IMR-90 (cell line): ENCODE results near the gene CHCHD1.

ENCODE experiments used
- CEBPB ChIP-seq: IDR thresholded peaks from 2 replicates; pipeline ENCODE4 v1.6.1; 2012; ENCODE audit warnings: low read depth, low read length, improper control_type of control experiment
- ELK1 ChIP-seq: fragments of 150-350 bp; IDR thresholded peaks from 2 replicates; pipeline ENCODE4 v1.6.1; 2016; ENCODE audit warnings: low read depth, mild to moderate bottlenecking, low read length, moderate library complexity, borderline replicate concordance
- FOS ChIP-seq: fragments of 150-350 bp; IDR thresholded peaks from 2 replicates; pipeline ENCODE4 v1.6.1; 2016; ENCODE audit warnings: low read depth, low read length
- NFE2L2 ChIP-seq: fragments of 150-350 bp; IDR thresholded peaks from 2 replicates; pipeline ENCODE4 v1.6.1; 2016; ENCODE audit warnings: low read depth, mild to moderate bottlenecking, low read length
- POLR2A ChIP-seq: IDR thresholded peaks from 2 replicates; pipeline ENCODE4 v1.6.1; 2012; ENCODE audit warnings: mild to moderate bottlenecking, low read depth, low read length
- RAD21 ChIP-seq: IDR thresholded peaks from 2 replicates; pipeline ENCODE4 v1.6.1; 2012; ENCODE audit warnings: low read length, improper control_type of control experiment
- RCOR1 ChIP-seq: IDR thresholded peaks from 2 replicates; pipeline ENCODE4 v1.6.1; 2012; ENCODE audit warnings: mild to moderate bottlenecking, low read length, improper control_type of control experiment; ENCODE audit not compliant: insufficient replicate concordance
- RFX5 ChIP-seq: IDR thresholded peaks from 2 replicates; pipeline ENCODE4 v1.8.0; 2012; ENCODE audit warnings: low read depth, mild to moderate bottlenecking, low read length, moderate library complexity
- SMC3 ChIP-seq: fragments of 150-350 bp; IDR thresholded peaks from 2 replicates; pipeline ENCODE4 v1.6.1; 2016; ENCODE audit warnings: low read depth, mild to moderate bottlenecking, antibody characterized with exemption, low read length, moderate library complexity
- TF ChIP-seq, protein P1 (sequence below): conservative IDR thresholded peaks from 2 replicates; pipeline ENCODE4 v1.5.1; 2012; ENCODE audit warnings: mild to moderate bottlenecking, low read depth, low read length, improper control_type of control experiment
- TF ChIP-seq, protein P2 (sequence below): fragments of 150-350 bp; IDR thresholded peaks from 2 replicates; pipeline ENCODE4 v1.6.1; 2017; ENCODE audit warnings: mild to moderate bottlenecking, antibody characterized with exemption, low read length, low read depth

DNA sequence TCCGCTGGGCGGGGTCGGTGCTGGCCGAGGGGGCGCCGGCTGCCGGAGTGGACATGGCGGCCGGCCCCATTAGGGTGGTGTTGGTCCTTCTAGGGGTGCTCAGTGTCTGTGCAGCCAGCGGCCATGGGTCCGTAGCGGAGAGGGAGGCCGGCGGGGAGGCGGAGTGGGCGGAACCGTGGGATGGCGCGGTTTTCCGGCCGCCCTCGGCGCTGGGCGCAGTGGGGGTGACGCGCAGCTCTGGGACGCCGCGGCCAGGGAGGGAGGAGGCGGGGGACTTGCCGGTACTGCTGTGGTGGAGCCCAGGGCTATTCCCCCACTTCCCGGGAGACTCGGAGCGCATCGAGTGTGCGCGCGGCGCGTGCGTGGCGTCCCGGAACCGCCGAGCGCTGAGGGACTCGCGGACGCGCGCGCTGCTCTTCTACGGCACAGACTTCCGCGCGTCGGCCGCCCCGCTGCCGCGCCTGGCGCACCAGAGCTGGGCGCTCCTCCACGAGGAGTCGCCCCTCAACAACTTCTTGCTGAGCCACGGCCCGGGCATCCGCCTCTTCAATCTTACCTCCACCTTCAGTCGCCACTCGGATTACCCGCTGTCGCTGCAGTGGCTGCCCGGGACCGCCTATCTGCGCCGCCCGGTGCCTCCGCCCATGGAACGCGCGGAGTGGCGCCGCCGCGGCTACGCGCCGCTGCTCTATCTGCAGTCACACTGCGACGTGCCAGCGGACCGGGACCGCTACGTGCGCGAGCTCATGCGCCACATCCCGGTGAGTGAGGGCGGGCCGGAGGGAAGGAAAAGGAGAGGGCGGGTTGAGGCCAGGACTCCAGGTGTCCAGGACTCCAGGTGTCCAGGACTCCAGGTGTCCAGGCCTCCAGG, 9.3 kb upstream of the CHCHD1 start:
- TF ChIP-seq POLR2A (peak; percentile 61; the same call in 1 of the 2 replicates), ELK1 (no peak), RCOR1 (no peak), SMC3 (no peak), RFX5 (no peak), NFE2L2 (no peak), FOS (no peak), CEBPB (no peak), RAD21 (no peak; the same call in 1 of the 2 replicates)
- TF ChIP-seq, protein P1, sequence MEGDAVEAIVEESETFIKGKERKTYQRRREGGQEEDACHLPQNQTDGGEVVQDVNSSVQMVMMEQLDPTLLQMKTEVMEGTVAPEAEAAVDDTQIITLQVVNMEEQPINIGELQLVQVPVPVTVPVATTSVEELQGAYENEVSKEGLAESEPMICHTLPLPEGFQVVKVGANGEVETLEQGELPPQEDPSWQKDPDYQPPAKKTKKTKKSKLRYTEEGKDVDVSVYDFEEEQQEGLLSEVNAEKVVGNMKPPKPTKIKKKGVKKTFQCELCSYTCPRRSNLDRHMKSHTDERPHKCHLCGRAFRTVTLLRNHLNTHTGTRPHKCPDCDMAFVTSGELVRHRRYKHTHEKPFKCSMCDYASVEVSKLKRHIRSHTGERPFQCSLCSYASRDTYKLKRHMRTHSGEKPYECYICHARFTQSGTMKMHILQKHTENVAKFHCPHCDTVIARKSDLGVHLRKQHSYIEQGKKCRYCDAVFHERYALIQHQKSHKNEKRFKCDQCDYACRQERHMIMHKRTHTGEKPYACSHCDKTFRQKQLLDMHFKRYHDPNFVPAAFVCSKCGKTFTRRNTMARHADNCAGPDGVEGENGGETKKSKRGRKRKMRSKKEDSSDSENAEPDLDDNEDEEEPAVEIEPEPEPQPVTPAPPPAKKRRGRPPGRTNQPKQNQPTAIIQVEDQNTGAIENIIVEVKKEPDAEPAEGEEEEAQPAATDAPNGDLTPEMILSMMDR = 0 out of 2 replicates have a peak, but pooled peaks have one; percentile 9
- TF ChIP-seq, protein P2, sequence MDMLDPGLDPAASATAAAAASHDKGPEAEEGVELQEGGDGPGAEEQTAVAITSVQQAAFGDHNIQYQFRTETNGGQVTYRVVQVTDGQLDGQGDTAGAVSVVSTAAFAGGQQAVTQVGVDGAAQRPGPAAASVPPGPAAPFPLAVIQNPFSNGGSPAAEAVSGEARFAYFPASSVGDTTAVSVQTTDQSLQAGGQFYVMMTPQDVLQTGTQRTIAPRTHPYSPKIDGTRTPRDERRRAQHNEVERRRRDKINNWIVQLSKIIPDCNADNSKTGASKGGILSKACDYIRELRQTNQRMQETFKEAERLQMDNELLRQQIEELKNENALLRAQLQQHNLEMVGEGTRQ = no peak
